ENCODE data around the gene PLEKHG4B.
"Not testable (repeated sequence)": the region's sequence is repeated elsewhere in the genome, so short reads cannot be mapped to it uniquely, and the experiment has no call there.

PLEKHG4B gene

DNA sequence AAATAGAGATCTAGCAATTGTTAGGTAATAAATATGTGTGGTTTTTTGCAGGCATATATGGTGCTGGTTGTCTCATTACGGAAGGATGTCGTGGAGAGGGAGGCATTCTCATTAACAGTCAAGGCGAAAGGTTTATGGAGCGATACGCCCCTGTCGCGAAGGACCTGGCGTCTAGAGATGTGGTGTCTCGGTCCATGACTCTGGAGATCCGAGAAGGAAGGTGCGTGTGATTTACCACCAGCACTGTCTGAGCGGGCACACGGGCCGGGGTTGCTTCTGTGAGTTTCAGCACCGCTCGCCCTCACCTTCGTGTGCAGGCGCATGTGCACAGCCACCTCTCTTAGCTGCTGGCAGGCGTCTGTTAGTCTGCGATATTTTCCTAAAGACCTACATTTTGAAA, 141.5 kb downstream of the PLEKHG4B start:
- not testable (repeated sequence) for H3K9ac ChIP-seq (ENCODE audit: low read depth, low read length, poor library complexity); DNase-seq (ENCODE audit: low spot score); H2BK5ac ChIP-seq (ENCODE audit: low read length); H2AFZ ChIP-seq (ENCODE audit: low read length); H3K4me2 ChIP-seq (ENCODE audit: insufficient read depth, low read length, poor library complexity, severe bottlenecking); H3K79me1 ChIP-seq (ENCODE audit: low read depth, low read length); H2AK5ac ChIP-seq (ENCODE audit: low read depth, low read length); H2BK12ac ChIP-seq (ENCODE audit: low read length); H3K4me1 ChIP-seq (ENCODE audit: control insufficient read depth in 2 of 2, insufficient read depth in 1 of 2, low read depth in 1 of 2, low read length in 2 of 2); H3K4ac ChIP-seq (ENCODE audit: low read length); H4K8ac ChIP-seq (ENCODE audit: low read depth, low read length); H2BK15ac ChIP-seq (ENCODE audit: low read length); H3K18ac ChIP-seq (ENCODE audit: low read length); H2BK120ac ChIP-seq (ENCODE audit: low read depth, low read length); H3K27me3 ChIP-seq (ENCODE audit: control insufficient read depth in 3 of 3, insufficient read depth in 3 of 3, low read depth in 1 of 3, low read length in 3 of 3); H3K4me3 ChIP-seq (ENCODE audit: low read length in 2 of 2); H3K14ac ChIP-seq (ENCODE audit: low read length); H3K23ac ChIP-seq (ENCODE audit: low read depth, low read length, poor library complexity); H3K9me3 ChIP-seq (replicated peaks in 1 of 2; ENCODE audit: control insufficient read depth in 2 of 2, insufficient read depth in 1 of 2, low read depth in 1 of 2, low read length in 2 of 2); H4K91ac ChIP-seq (ENCODE audit: low read depth, low read length, poor library complexity); H3K27ac ChIP-seq (replicated peaks; ENCODE audit: low read length)
- no CpG with 5 or more reads among the region's 20 CpGs for WGBS, 2 donors (ENCODE audit: extremely low coverage in 2 of 2, insufficient read length in 2 of 2, insufficient replicate concordance in 1 of 2)
- H3K36me3 ChIP-seq (replicated peaks in 1 of 2; ENCODE audit: control insufficient read depth in 2 of 2, insufficient read depth in 2 of 2, low read length in 2 of 2) = peaks cover 35 to 91% of the 10 kb centered on the region in 2 donors

DNA sequence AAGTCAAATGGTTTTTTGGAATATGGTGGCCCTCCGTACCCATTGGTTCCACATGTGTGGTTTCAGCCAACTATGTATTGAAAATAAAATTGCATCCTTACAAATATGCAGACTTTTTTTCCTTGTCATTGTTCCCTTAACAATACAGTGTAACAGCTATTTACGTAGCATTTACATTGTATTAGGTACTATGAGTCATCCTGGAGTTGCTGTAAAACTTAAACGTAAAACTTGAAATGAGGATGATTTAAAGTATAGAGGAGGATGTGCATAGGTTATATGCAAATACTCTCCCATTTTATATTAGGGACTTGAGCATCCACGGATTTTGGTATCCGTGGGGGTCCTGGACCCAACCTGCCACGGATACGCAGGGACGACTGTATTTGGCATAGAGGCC, 142.5 kb downstream of the PLEKHG4B start:
- no peak overlapping the region for H3K27ac ChIP-seq (replicated peaks; ENCODE audit: low read length)
- no peak overlapping the region for H3K23ac ChIP-seq (ENCODE audit: low read depth, low read length, poor library complexity)
- no peaks in the 10 kb centered on the region for H3K9me3 ChIP-seq (replicated peaks in 1 of 2; ENCODE audit: control insufficient read depth in 2 of 2, insufficient read depth in 1 of 2, low read depth in 1 of 2, low read length in 2 of 2)
- H2BK5ac ChIP-seq (ENCODE audit: low read length) = no peak overlapping the region
- no peak overlapping the region for H2BK12ac ChIP-seq (ENCODE audit: low read length)
- no peak overlapping the region for H3K14ac ChIP-seq (ENCODE audit: low read length)
- H2AK5ac ChIP-seq (ENCODE audit: low read depth, low read length) = no peak overlapping the region
- no peak overlapping the region for H2AFZ ChIP-seq (ENCODE audit: low read length)
- H3K4ac ChIP-seq (ENCODE audit: low read length) = no peak overlapping the region
- WGBS, 2 donors (ENCODE audit: extremely low coverage in 2 of 2, insufficient read length in 2 of 2, insufficient replicate concordance in 1 of 2) = no CpG with 5 or more reads among the region's 8 CpGs
- no peak overlapping the region for H4K91ac ChIP-seq (ENCODE audit: low read depth, low read length, poor library complexity)
- H3K4me2 ChIP-seq (ENCODE audit: insufficient read depth, low read length, poor library complexity, severe bottlenecking) = no peak overlapping the region
- no peak overlapping the region for H4K8ac ChIP-seq (ENCODE audit: low read depth, low read length)
- H3K79me1 ChIP-seq (ENCODE audit: low read depth, low read length) = no peaks in the 10 kb centered on the region
- H3K36me3 ChIP-seq (replicated peaks in 1 of 2; ENCODE audit: control insufficient read depth in 2 of 2, insufficient read depth in 2 of 2, low read length in 2 of 2) = peaks cover 33 to 89% of the 10 kb centered on the region in 2 donors
- no peak overlapping the region for H2BK120ac ChIP-seq (ENCODE audit: low read depth, low read length)
- no peak overlapping the region for H3K18ac ChIP-seq (ENCODE audit: low read length)
- no peak overlapping the region for H3K9ac ChIP-seq (ENCODE audit: low read depth, low read length, poor library complexity)
- H3K4me1 ChIP-seq (ENCODE audit: control insufficient read depth in 2 of 2, insufficient read depth in 1 of 2, low read depth in 1 of 2, low read length in 2 of 2) = no peaks in the 10 kb centered on the region
- DNase-seq (ENCODE audit: low spot score) = no peak
- no peaks in the 10 kb centered on the region for H3K27me3 ChIP-seq (ENCODE audit: control insufficient read depth in 3 of 3, insufficient read depth in 3 of 3, low read depth in 1 of 3, low read length in 3 of 3)
- no peak overlapping the region for H3K4me3 ChIP-seq (ENCODE audit: low read length in 2 of 2)
- no peak overlapping the region for H2BK15ac ChIP-seq (ENCODE audit: low read length)

DNA sequence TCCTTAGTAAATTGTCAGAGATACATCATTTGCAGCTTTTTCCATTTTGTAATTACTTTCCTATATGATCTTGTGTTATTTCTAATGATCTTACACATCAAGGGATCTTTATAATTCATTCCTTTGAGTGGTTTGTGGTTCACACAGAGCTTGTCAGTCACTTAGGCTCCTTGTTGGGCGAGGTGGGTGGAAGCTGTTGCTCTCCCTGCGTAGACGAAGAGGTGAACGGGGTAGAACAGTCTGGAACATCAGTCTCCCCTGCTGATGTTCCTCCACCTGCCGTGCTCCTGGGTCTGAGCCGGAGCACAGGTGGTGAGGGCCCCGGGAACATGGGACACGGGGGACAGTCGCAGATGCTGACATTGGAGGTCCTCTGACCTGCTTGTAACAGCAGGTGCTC, 143.6 kb downstream of the PLEKHG4B start:
- H2BK120ac ChIP-seq (ENCODE audit: low read depth, low read length); H3K9me3 ChIP-seq (replicated peaks in 1 of 2; ENCODE audit: control insufficient read depth in 2 of 2, insufficient read depth in 1 of 2, low read depth in 1 of 2, low read length in 2 of 2); H4K8ac ChIP-seq (ENCODE audit: low read depth, low read length); H3K4ac ChIP-seq (ENCODE audit: low read length); H3K14ac ChIP-seq (ENCODE audit: low read length); H3K27ac ChIP-seq (replicated peaks; ENCODE audit: low read length); H3K23ac ChIP-seq (ENCODE audit: low read depth, low read length, poor library complexity); H3K4me2 ChIP-seq (ENCODE audit: insufficient read depth, low read length, poor library complexity, severe bottlenecking); H2AFZ ChIP-seq (ENCODE audit: low read length); H3K18ac ChIP-seq (ENCODE audit: low read length); H4K91ac ChIP-seq (ENCODE audit: low read depth, low read length, poor library complexity); H3K4me1 ChIP-seq (ENCODE audit: control insufficient read depth in 2 of 2, insufficient read depth in 1 of 2, low read depth in 1 of 2, low read length in 2 of 2); H3K9ac ChIP-seq (ENCODE audit: low read depth, low read length, poor library complexity); DNase-seq (ENCODE audit: low spot score); H3K79me1 ChIP-seq (ENCODE audit: low read depth, low read length); H2BK15ac ChIP-seq (ENCODE audit: low read length); H2BK12ac ChIP-seq (ENCODE audit: low read length); H3K4me3 ChIP-seq (ENCODE audit: low read length in 2 of 2); H2AK5ac ChIP-seq (ENCODE audit: low read depth, low read length); H2BK5ac ChIP-seq (ENCODE audit: low read length); H3K27me3 ChIP-seq (ENCODE audit: control insufficient read depth in 3 of 3, insufficient read depth in 3 of 3, low read depth in 1 of 3, low read length in 3 of 3): not testable (repeated sequence)
- WGBS, 2 donors (ENCODE audit: extremely low coverage in 2 of 2, insufficient read length in 2 of 2, insufficient replicate concordance in 1 of 2) = no CpG with 5 or more reads among the region's 9 CpGs
- H3K36me3 ChIP-seq (replicated peaks in 1 of 2; ENCODE audit: control insufficient read depth in 2 of 2, insufficient read depth in 2 of 2, low read length in 2 of 2) = peaks cover 32 to 89% of the 10 kb centered on the region in 2 donors

DNA sequence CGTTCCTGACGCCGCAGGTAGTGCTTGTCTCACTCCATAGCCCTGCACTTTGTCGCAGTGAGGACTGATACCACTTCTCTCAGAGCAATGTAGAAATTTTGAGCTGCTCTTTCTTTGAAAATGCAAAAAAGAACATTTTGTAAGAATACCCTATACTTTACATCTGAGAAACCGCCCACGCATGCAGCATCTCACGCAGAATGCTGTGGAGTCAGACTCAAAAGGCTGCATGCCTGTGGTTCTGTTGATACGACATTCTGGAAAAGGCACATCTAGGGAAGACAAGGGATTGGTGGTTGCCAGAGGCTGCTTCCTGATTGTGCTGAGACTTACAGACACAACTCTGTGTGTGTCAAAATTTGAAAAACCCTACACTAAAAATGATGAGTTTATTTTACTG, 146.0 kb downstream of the PLEKHG4B start:
- not testable (repeated sequence) for H2BK120ac ChIP-seq (ENCODE audit: low read depth, low read length); H3K23ac ChIP-seq (ENCODE audit: low read depth, low read length, poor library complexity); H2BK12ac ChIP-seq (ENCODE audit: low read length); H4K8ac ChIP-seq (ENCODE audit: low read depth, low read length); H3K79me1 ChIP-seq (ENCODE audit: low read depth, low read length); H2AFZ ChIP-seq (ENCODE audit: low read length); H4K91ac ChIP-seq (ENCODE audit: low read depth, low read length, poor library complexity); H3K9ac ChIP-seq (ENCODE audit: low read depth, low read length, poor library complexity); H2BK5ac ChIP-seq (ENCODE audit: low read length); H3K4me2 ChIP-seq (ENCODE audit: insufficient read depth, low read length, poor library complexity, severe bottlenecking); H3K4me1 ChIP-seq (ENCODE audit: control insufficient read depth in 2 of 2, insufficient read depth in 1 of 2, low read depth in 1 of 2, low read length in 2 of 2); H3K27ac ChIP-seq (replicated peaks; ENCODE audit: low read length); H3K9me3 ChIP-seq (replicated peaks in 1 of 2; ENCODE audit: control insufficient read depth in 2 of 2, insufficient read depth in 1 of 2, low read depth in 1 of 2, low read length in 2 of 2); H3K27me3 ChIP-seq (ENCODE audit: control insufficient read depth in 3 of 3, insufficient read depth in 3 of 3, low read depth in 1 of 3, low read length in 3 of 3); H3K4ac ChIP-seq (ENCODE audit: low read length); DNase-seq (ENCODE audit: low spot score); H2AK5ac ChIP-seq (ENCODE audit: low read depth, low read length); H3K18ac ChIP-seq (ENCODE audit: low read length); H3K14ac ChIP-seq (ENCODE audit: low read length); H3K4me3 ChIP-seq (ENCODE audit: low read length in 2 of 2); H2BK15ac ChIP-seq (ENCODE audit: low read length)
- peaks cover 38 to 87% of the 10 kb centered on the region in 2 donors for H3K36me3 ChIP-seq (replicated peaks in 1 of 2; ENCODE audit: control insufficient read depth in 2 of 2, insufficient read depth in 2 of 2, low read length in 2 of 2)
- no CpG with 5 or more reads among the region's 8 CpGs for WGBS, 2 donors (ENCODE audit: extremely low coverage in 2 of 2, insufficient read length in 2 of 2, insufficient replicate concordance in 1 of 2)

Measured in neuronal stem cell (in vitro differentiated cells).